GM23248 (cell line): Measurements from ENCODE around the gene MYLK2. TPM values are rescaled to one million over a fixed set of nuclear protein-coding genes. Genes with fewer than 3 reads are reported as not detected.
"Not testable (repeated sequence)": the region's sequence is repeated elsewhere in the genome, so short reads cannot be mapped to it uniquely, and the experiment has no call there.

Experiments
- DNase-seq: peaks from one replicate; pipeline ENCODE4 v3.0.0-alpha.2; 2015
- H2AFZ ChIP-seq: fragments of 200-600 bp; sonication (generic); 2 replicates; pipeline ENCODE4 v1.6.1; 2016; ENCODE audit warnings: antibody characterized with exemption
- H3F3A ChIP-seq: fragments of 200-600 bp; sonication (generic); 2 replicates; pipeline ENCODE4 v1.6.1; 2016; ENCODE audit warnings: mild to moderate bottlenecking, antibody characterized with exemption, mixed run types; ENCODE audit not compliant: insufficient read depth
- H3K27ac ChIP-seq: fragments of 200-600 bp; sonication (generic); 2 replicates; pipeline ENCODE4 v1.5.1; 2016; ENCODE audit warnings: mild to moderate bottlenecking
- H3K27me3 ChIP-seq: fragments of 200-600 bp; sonication (generic); replicated peaks from 2 replicates; pipeline ENCODE4 v1.6.1; 2016; ENCODE audit warnings: mild to moderate bottlenecking; ENCODE audit not compliant: insufficient read depth
- H3K36me3 ChIP-seq: fragments of 200-600 bp; sonication (generic); 2 replicates; pipeline ENCODE4 v1.6.1; 2016; ENCODE audit warnings: low read depth, mild to moderate bottlenecking
- H3K4me1 ChIP-seq: fragments of 200-600 bp; sonication (generic); 2 replicates; pipeline ENCODE4 v1.6.1; 2016; ENCODE audit warnings: mild to moderate bottlenecking; ENCODE audit not compliant: insufficient read depth
- H3K4me2 ChIP-seq: fragments of 200-600 bp; sonication (generic); one replicate; pipeline ENCODE4 v1.6.1; 2016; ENCODE audit warnings: mild to moderate bottlenecking; ENCODE audit not compliant: unreplicated experiment
- H3K4me3 ChIP-seq: fragments of 200-600 bp; sonication (generic); 2 replicates; pipeline ENCODE4 v1.5.1; 2016; ENCODE audit warnings: mild to moderate bottlenecking
- H3K79me2 ChIP-seq: fragments of 200-600 bp; sonication (generic); 2 replicates; pipeline ENCODE4 v1.6.1; 2016; ENCODE audit warnings: mild to moderate bottlenecking; ENCODE audit not compliant: insufficient read depth
- H3K9ac ChIP-seq: fragments of 200-600 bp; sonication (generic); 2 replicates; pipeline ENCODE4 v1.6.1; 2016; ENCODE audit warnings: mild to moderate bottlenecking
- H3K9me2 ChIP-seq: fragments of 200-600 bp; sonication (generic); 2 replicates; pipeline ENCODE4 v1.6.1; 2016; ENCODE audit warnings: mixed run types, mild to moderate bottlenecking, moderate library complexity; ENCODE audit not compliant: insufficient read depth
- H3K9me3 ChIP-seq: fragments of 200-600 bp; sonication (generic); one replicate; pipeline ENCODE4 v1.6.1; 2017; ENCODE audit warnings: low read depth
- H4K20me1 ChIP-seq: fragments of 200-600 bp; sonication (generic); 2 replicates; pipeline ENCODE4 v1.6.0; 2016; ENCODE audit not compliant: insufficient read depth
- EZH2 ChIP-seq: fragments of 200-600 bp; sonication (generic); IDR thresholded peaks from 2 replicates; pipeline ENCODE4 v1.6.1; 2018; ENCODE audit warnings: antibody characterized with exemption, mild to moderate bottlenecking; ENCODE audit not compliant: insufficient read depth, poor library complexity, severe bottlenecking
- EZH2phosphoT487 ChIP-seq: fragments of 200-600 bp; sonication (generic); IDR thresholded peaks from 2 replicates; pipeline ENCODE4 v1.6.1; 2018; ENCODE audit warnings: antibody characterized with exemption, moderate library complexity, mild to moderate bottlenecking, low read depth; ENCODE audit not compliant: insufficient read depth
- WGBS, 2 experiments: methylation state at CpG; one replicate each; pipeline ENCODE4 v1.1.6; 2015 to 2017; ENCODE audit warnings: low lambda C conversion rate in 2 of 2, low coverage in 1 of 2; ENCODE audit errors: missing lambda C conversion rate in 2 of 2; 5-methylcytosine and 5-hydroxymethylcytosine counted together
- in situ Hi-C: fragments of 300-500 bp; cut with MboI; formaldehyde crosslinking; loops from 2 replicates; pipeline ENCODE4 v1.15.0; 2020
- polyA plus RNA-seq: library from polyadenylated mRNA; unstranded; fragments of >200 nt; fragmentation: Nextera tagmentation; extraction: Ambion mirVana; gene quantifications from 2 replicates; pipeline ENCODE4 v1.2.1, GENCODE V29; 2016
- total RNA-seq: library from RNA; depleted of rRNA; stranded (reverse); fragments of >200 nt; shearing (Covaris generic); gene quantifications from 2 replicates; pipeline ENCODE4 v1.2.3, GENCODE V29; 2014

MYLK2 gene
- total and polyA plus RNA-seq, 2 experiments from 2014 or later: not detected

GRCh38 chr20:31811198-31811597, 8.0 kb upstream of the MYLK2 start:
- Histone ChIP-seq H3K79me2 (no peaks in the 10 kb centered on the region), H3K9me3 (no peaks in the 10 kb centered on the region), H3K4me1 (peaks cover 19% of the 10 kb centered on the region), H4K20me1 (no peaks in the 10 kb centered on the region), H3K9me2 (no peaks in the 10 kb centered on the region), H3F3A (peaks cover 30% of the 10 kb centered on the region), H3K4me3 (no peak overlapping the region), H3K27ac (no peak overlapping the region), H3K36me3 (no peaks in the 10 kb centered on the region), H3K27me3 (no peaks in the 10 kb centered on the region), H3K9ac (peak overlapping the region; percentile 37; the same call in 1 of the 2 replicates), H2AFZ (no peak overlapping the region), H3K4me2 (no peak overlapping the region)
- DNase-seq: no peak
- TF ChIP-seq EZH2: no peak
- TF ChIP-seq EZH2phosphoT487: no peak
- in situ Hi-C loops: no loop called here
- 97 to 99% methylated on average over 4 of the region's 4 CpGs for WGBS, 2 experiments

GRCh38 chr20:31811796-31812728, 7.1 kb upstream of the MYLK2 start:
- Histone ChIP-seq H3K9ac (no peak overlapping the region), H3K27me3 (no peaks in the 10 kb centered on the region), H3K9me2 (no peaks in the 10 kb centered on the region), H3K79me2 (no peaks in the 10 kb centered on the region), H3K27ac (no peak overlapping the region), H4K20me1 (no peaks in the 10 kb centered on the region), H3K4me1 (peaks cover 19% of the 10 kb centered on the region), H2AFZ (no peak overlapping the region), H3K9me3 (no peaks in the 10 kb centered on the region), H3K36me3 (no peaks in the 10 kb centered on the region), H3K4me2 (no peak overlapping the region), H3F3A (peaks cover 30% of the 10 kb centered on the region), H3K4me3 (no peak overlapping the region)
- WGBS, 2 experiments: 81 to 82% methylated on average over 15 of the region's 15 CpGs
- in situ Hi-C loops: no loop called here
- peak; percentile 43 for DNase-seq
- TF ChIP-seq EZH2phosphoT487: no peak
- TF ChIP-seq EZH2: no peak

DNA sequence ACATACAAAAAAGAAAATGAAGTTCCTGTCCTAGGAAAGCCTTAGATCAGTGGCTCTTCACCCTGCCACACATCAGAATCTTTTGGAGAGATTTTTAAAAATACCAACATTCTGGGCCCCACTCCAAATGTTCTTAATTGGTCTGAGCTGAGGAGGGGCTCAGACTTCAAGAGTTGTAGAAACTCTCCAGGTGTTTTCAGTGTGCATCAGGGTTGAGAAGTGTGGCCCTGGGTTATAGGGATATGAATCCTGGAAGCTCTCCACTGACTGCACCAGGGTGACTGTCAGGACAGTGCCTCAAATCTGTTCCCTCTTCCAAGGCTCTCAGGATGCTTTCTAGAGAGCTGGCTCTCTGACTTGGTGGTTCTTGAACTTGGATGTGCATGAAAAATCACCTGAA, 5.5 kb upstream of the MYLK2 start:
- Histone ChIP-seq H3K27ac (no peak overlapping the region), H3K36me3 (no peaks in the 10 kb centered on the region), H3F3A (peaks cover 27% of the 10 kb centered on the region), H3K9me3 (no peaks in the 10 kb centered on the region), H3K9ac (no peak overlapping the region), H3K4me1 (peaks cover 19% of the 10 kb centered on the region), H3K27me3 (no peaks in the 10 kb centered on the region), H4K20me1 (no peaks in the 10 kb centered on the region), H3K4me2 (no peak overlapping the region), H3K79me2 (no peaks in the 10 kb centered on the region), H3K9me2 (no peaks in the 10 kb centered on the region), H2AFZ (no peak overlapping the region), H3K4me3 (no peak overlapping the region)
- no peak for DNase-seq
- TF ChIP-seq EZH2: no peak
- TF ChIP-seq EZH2phosphoT487: no peak
- in situ Hi-C loops: no loop called here

DNA sequence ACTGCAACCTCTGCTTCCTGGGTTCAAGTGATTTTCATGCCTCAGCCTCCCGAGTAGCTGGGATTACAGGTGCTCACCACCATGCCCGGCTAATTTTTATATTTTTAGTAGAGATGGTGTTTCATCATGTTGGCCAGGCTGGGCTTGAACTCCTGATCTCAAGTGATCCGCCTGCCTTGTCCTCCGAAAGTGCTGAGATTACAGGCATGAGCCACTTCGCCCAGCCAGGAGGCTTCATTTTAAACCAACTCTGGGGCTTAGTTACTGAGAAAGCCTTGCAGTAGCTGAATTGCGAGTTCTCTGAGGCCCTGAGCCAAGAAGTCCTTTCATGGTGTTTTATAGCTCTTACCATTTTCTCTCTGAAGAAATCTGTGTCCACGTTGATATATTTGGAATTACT, 5.0 kb upstream of the MYLK2 start:
- H3K4me2 ChIP-seq, H4K20me1 ChIP-seq, in situ Hi-C loops: not testable (repeated sequence)

More for the DNA sequence above, 5.0 kb upstream of the MYLK2 start:
- H3K36me3 ChIP-seq, H3K27me3 ChIP-seq, H3K9ac ChIP-seq, DNase-seq, H3K9me3 ChIP-seq, H3K9me2 ChIP-seq, H2AFZ ChIP-seq, H3K27ac ChIP-seq, H3K4me3 ChIP-seq, H3K79me2 ChIP-seq: not testable (repeated sequence)
- peaks cover 22% of the 10 kb centered on the region for H3F3A ChIP-seq
- H3K4me1 ChIP-seq: peaks cover 19% of the 10 kb centered on the region
- 80 to 85% methylated on average over 7 of the region's 7 CpGs for WGBS, 2 experiments
